SK-N-SH (cell line): ENCODE results near the gene PPP1R37. TPM values are rescaled to one million over a fixed set of nuclear protein-coding genes. Genes with fewer than 3 reads are reported as not detected.

Source experiments
- CTCF ChIA-PET: fragments of 300-600, 350-600 bp; formaldehyde crosslinking; extraction: SDS; loops from one replicate; lab custom pipeline; 2021; lab: Yijun Ruan, JAX
- POLR2A ChIA-PET: fragments of 350-600 bp; sonication (Branson Sonifier 250); formaldehyde crosslinking; extraction: SDS; loops from one replicate; lab custom pipeline; 2020; ENCODE audit warnings: antibody characterized with exemption, inconsistent platforms; lab: Yijun Ruan, JAX
- DNase-seq: peaks from one replicate; pipeline ENCODE4 v3.0.0; 2012
- H2AFZ ChIP-seq: fragments of 200-600 bp; sonication (generic); 2 replicates; pipeline ENCODE4 v1.8.1; 2016; ENCODE audit warnings: antibody characterized with exemption, mild to moderate bottlenecking, low read depth
- H3F3A ChIP-seq: fragments of 200-600 bp; sonication (generic); replicated peaks from 2 replicates; pipeline ENCODE3; 2016; ENCODE audit warnings: antibody characterized with exemption, mild to moderate bottlenecking; ENCODE audit not compliant: insufficient read depth
- H3K27ac ChIP-seq, 2 experiments: fragments of 200-500 bp in 1 of 2; fragments of 200-600 bp in 1 of 2; sonication (Bioruptor generic) in 1 of 2; sonication (generic), shearing (Covaris generic) in 1 of 2; 2 replicates each; pipeline versions ENCODE4 v1.5.1 to v1.6.1; 2014 to 2016; ENCODE audit warnings: low read depth in 2 of 2, inconsistent platforms in 1 of 2, low read length in 1 of 2, mild to moderate bottlenecking in 1 of 2, mixed read lengths in 1 of 2
- H3K27me3 ChIP-seq: fragments of 200-600 bp; sonication (generic), shearing (Covaris generic); 2 replicates; pipeline ENCODE4 v1.6.1; 2016; ENCODE audit warnings: mixed run types; ENCODE audit not compliant: insufficient read depth
- H3K36me3 ChIP-seq, 2 experiments: fragments of 200-500 bp in 1 of 2; fragments of 200-600 bp in 1 of 2; sonication (Bioruptor generic) in 1 of 2; sonication (generic) in 1 of 2; replicated peaks in 1 of 2; 2 replicates each; pipeline versions ENCODE3 to v1.5.1; 2014 to 2016; ENCODE audit warnings: low read length in 1 of 2, mild to moderate bottlenecking in 1 of 2; ENCODE audit not compliant: insufficient read depth in 2 of 2, control insufficient read depth in 1 of 2
- H3K4me1 ChIP-seq, 2 experiments: fragments of 200-500 bp in 1 of 2; fragments of 200-600 bp in 1 of 2; sonication (Bioruptor generic) in 1 of 2; sonication (generic), shearing (Covaris generic) in 1 of 2; 2 replicates each; pipeline versions ENCODE4 v1.5.1 to v1.6.1; 2014 to 2016; ENCODE audit warnings: low read depth in 1 of 2, low read length in 1 of 2, mixed run types in 1 of 2; ENCODE audit not compliant: insufficient read depth in 2 of 2, control insufficient read depth in 1 of 2
- H3K4me2 ChIP-seq: fragments of 200-600 bp; sonication (generic), shearing (Covaris generic); 2 replicates; pipeline ENCODE4 v1.6.1; 2017; ENCODE audit warnings: mixed run types
- H3K4me3 ChIP-seq, 2 experiments: fragments of 200-500 bp in 1 of 2; fragments of 200-600 bp in 1 of 2; sonication (Bioruptor generic) in 1 of 2; sonication (generic), shearing (Covaris generic) in 1 of 2; 2 replicates each; pipeline versions ENCODE4 v1.5.1 to v1.8.1; 2014 to 2016; ENCODE audit warnings: low read depth in 2 of 2, inconsistent platforms in 1 of 2, low read length in 1 of 2, mild to moderate bottlenecking in 1 of 2, mixed read lengths in 1 of 2, moderate library complexity in 1 of 2
- H3K79me2 ChIP-seq: fragments of 200-600 bp; sonication (generic); 2 replicates; pipeline ENCODE4 v1.8.1; 2017; ENCODE audit warnings: mild to moderate bottlenecking; ENCODE audit not compliant: insufficient read depth
- H3K9ac ChIP-seq: fragments of 200-600 bp; sonication (generic); 2 replicates; pipeline ENCODE4 v1.6.1; 2017; ENCODE audit warnings: mixed run types
- H3K9me2 ChIP-seq: fragments of 200-600 bp; sonication (generic); 2 replicates; pipeline ENCODE4 v1.6.1; 2017; ENCODE audit warnings: mixed run types
- H3K9me3 ChIP-seq: fragments of 200-600 bp; sonication (generic); 2 replicates; pipeline ENCODE4 v1.6.1; 2017; ENCODE audit warnings: mixed run types, mild to moderate bottlenecking, moderate library complexity
- H4K20me1 ChIP-seq: fragments of 200-600 bp; sonication (generic); 2 replicates; pipeline ENCODE4 v1.6.1; 2017; ENCODE audit warnings: mild to moderate bottlenecking, mixed run types; ENCODE audit not compliant: insufficient read depth
- GABPA ChIP-seq: IDR thresholded peaks from 2 replicates; pipeline ENCODE4 v1.4.0; 2012; ENCODE audit warnings: low read depth, mild to moderate bottlenecking
- IRF3 ChIP-seq: fragments of 150-350 bp; IDR thresholded peaks from 2 replicates; pipeline ENCODE4 v1.6.1; 2016; ENCODE audit warnings: mild to moderate bottlenecking, low read depth, low read length
- NFIC ChIP-seq: IDR thresholded peaks from 2 replicates; pipeline ENCODE4 v1.4.0; 2012; ENCODE audit warnings: borderline replicate concordance
- PBX3 ChIP-seq: IDR thresholded peaks from 2 replicates; pipeline ENCODE4; 2012
- RAD21 ChIP-seq: IDR thresholded peaks from 2 replicates; pipeline ENCODE4 v1.6.1; 2012; ENCODE audit warnings: mild to moderate bottlenecking, low read length
- RXRA ChIP-seq: IDR thresholded peaks from 2 replicates; pipeline ENCODE4 v1.4.0; 2012; ENCODE audit warnings: low read depth, mild to moderate bottlenecking, borderline replicate concordance
- TAF1 ChIP-seq: IDR thresholded peaks from 2 replicates; pipeline ENCODE4 v1.6.1; 2012; ENCODE audit warnings: low read depth, mild to moderate bottlenecking, low read length, moderate library complexity, borderline replicate concordance
- USF2 ChIP-seq: fragments of 150-350 bp; IDR thresholded peaks from 2 replicates; pipeline ENCODE4 v1.6.1; 2017; ENCODE audit warnings: antibody characterized with exemption, low read length, low read depth, borderline replicate concordance
- ZBTB33 ChIP-seq: IDR thresholded peaks from 2 replicates; pipeline ENCODE4 v1.4.0; 2012; ENCODE audit warnings: low read depth, borderline replicate concordance
- WGBS: methylation state at CpG from one replicate; pipeline ENCODE4 v1.1.6; 2017; ENCODE audit warnings: low lambda C conversion rate; 5-methylcytosine and 5-hydroxymethylcytosine counted together
- polyA plus RNA-seq, 3 experiments: library from polyadenylated mRNA; depleted of rRNA; stranded (reverse); fragments of >200 nt; gene quantifications; 2 replicates each; pipeline ENCODE4 v1.2.3, GENCODE V29; 2012
- small RNA-seq, 7 experiments: library from RNA; depleted of rRNA; stranded (forward); fragments of <200 nt; gene quantifications; one replicate each; pipeline ENCODE3, GENCODE V24; 2012

PPP1R37 gene
- polyA plus RNA-seq, 1 of the 3 experiments (the other 2 are of a cell fraction) = 24.4 TPM

GRCh38 chr19:45195764-45196163, 102.8 kb downstream of the PPP1R37 start:
- ChIA-PET POLR2A (no interaction called here), CTCF (interaction anchor here (1.2 kb wide), 1 partner anchor 9 kb away, joined by 4 read pairs; no protein-coding TSS in a partner anchor)
- Histone ChIP-seq H3K9ac (no peak overlapping the region), H4K20me1 (no peaks in the 10 kb centered on the region), H3K27ac (no peak overlapping the region), H3K4me1 (no peaks in the 10 kb centered on the region), H2AFZ (no peak overlapping the region), H3K79me2 (no peaks in the 10 kb centered on the region), H3K36me3 (no peaks in the 10 kb centered on the region), H3K4me3 (no peak overlapping the region), H3F3A (no peaks in the 10 kb centered on the region), H3K9me2 (no peaks in the 10 kb centered on the region), H3K27me3 (no peaks in the 10 kb centered on the region), H3K4me2 (no peak overlapping the region), H3K9me3 (no peaks in the 10 kb centered on the region)
- DNase-seq = no peak
- WGBS = 50% methylated on average over 6 of the region's 6 CpGs
- TF ChIP-seq IRF3 = no peak
- TF ChIP-seq USF2 = no peak
- no peak for TF ChIP-seq GABPA
- no peak for TF ChIP-seq ZBTB33
- TF ChIP-seq RXRA = no peak
- no peak for TF ChIP-seq NFIC
- TF ChIP-seq TAF1 = no peak
- TF ChIP-seq PBX3 = no peak
- TF ChIP-seq RAD21 = no peak

Small RNA genes lying within 50 kb of the gene (small RNA-seq; reads per million reads assigned to genes)
- gene RNU6-611P = 0 to 3.1 (median 0) reads per million in 7 experiments

Other genes with a start within 250 kb of the PPP1R37 start
- 96.6 and 121 TPM in 2 replicates for gene NECTIN2, start 246.9 kb upstream of the PPP1R37 start, polyA plus RNA-seq (2012; rRNA removed)
- 66.9 and 78.9 TPM in 2 replicates for gene TOMM40, start 201.9 kb upstream of the PPP1R37 start, polyA plus RNA-seq (2012; rRNA removed)
- gene APOE, start 187.4 kb upstream of the PPP1R37 start, polyA plus RNA-seq (2012; rRNA removed) = 56.0 and 65.7 TPM in 2 replicates
- 0.73 and 2.7 TPM in 2 replicates for gene APOC1, start 178.6 kb upstream of the PPP1R37 start, polyA plus RNA-seq (2012; rRNA removed)
- gene APOC4, start 150.9 kb upstream of the PPP1R37 start, polyA plus RNA-seq (2012; rRNA removed) = not detected in 2 replicates
- not detected in 2 replicates for gene APOC2, start 147.1 kb upstream of the PPP1R37 start, polyA plus RNA-seq (2012; rRNA removed)
- gene CLPTM1, start 137.8 kb upstream of the PPP1R37 start, polyA plus RNA-seq (2012; rRNA removed) = 58.4 and 86.5 TPM in 2 replicates
- 9.5 and 12.6 TPM in 2 replicates for gene RELB, start 91.7 kb upstream of the PPP1R37 start, polyA plus RNA-seq (2012; rRNA removed)
- gene CLASRP, start 54.1 kb upstream of the PPP1R37 start, polyA plus RNA-seq (2012; rRNA removed) = 53.8 and 54.8 TPM in 2 replicates
- 0.16 and 0.21 TPM in 2 replicates for gene ZNF296, start 16.7 kb upstream of the PPP1R37 start, polyA plus RNA-seq (2012; rRNA removed)
- 24.2 and 28.7 TPM in 2 replicates for gene GEMIN7, start 13.9 kb upstream of the PPP1R37 start, polyA plus RNA-seq (2012; rRNA removed)
- gene NKPD1, start 67.8 kb downstream of the PPP1R37 start, polyA plus RNA-seq (2012; rRNA removed) = 0.06 and 0.12 TPM in 2 replicates
- gene TRAPPC6A, start 85.1 kb downstream of the PPP1R37 start, polyA plus RNA-seq (2012; rRNA removed) = 53.0 and 59.0 TPM in 2 replicates
- gene BLOC1S3, start 85.6 kb downstream of the PPP1R37 start, polyA plus RNA-seq (2012; rRNA removed) = 3.0 and 3.7 TPM in 2 replicates
- 0.02 TPM in 1 of 2 replicates, not detected in the other for gene EXOC3L2, start 152.2 kb downstream of the PPP1R37 start, polyA plus RNA-seq (2012; rRNA removed)
- gene MARK4, start 158.1 kb downstream of the PPP1R37 start, polyA plus RNA-seq (2012; rRNA removed) = 9.8 and 16.3 TPM in 2 replicates
- 0.05 TPM in 1 of 2 replicates, not detected in the other for gene CKM, start 229.7 kb downstream of the PPP1R37 start, polyA plus RNA-seq (2012; rRNA removed)
- 0.75 and 1.2 TPM in 2 replicates for gene KLC3, start 247.6 kb downstream of the PPP1R37 start, polyA plus RNA-seq (2012; rRNA removed)